Gastrocnemius medialis (tissue), 4 donors: ENCODE measurements around the gene CCDC85C. TPM values are rescaled to one million over a fixed set of nuclear protein-coding genes. Genes with fewer than 3 reads are reported as not detected.

Source experiments
- ATAC-seq, 2 donors: fragments of 150-250 bp; one replicate each; pipeline ENCODE4 v1.9.1; 2016
- DNase-seq, 2 donors: peaks; one replicate each; pipeline ENCODE4 v3.0.0-alpha.2; 2019
- H3K27ac ChIP-seq, 4 donors: fragments of 200-600 bp; sonication (generic); 1 replicate in 1 of 4; 2 replicates in 3 of 4; pipeline ENCODE4 v1.5.1; 2016 to 2018; ENCODE audit warnings: mild to moderate bottlenecking in 2 of 4, moderate library complexity in 1 of 4
- H3K27me3 ChIP-seq, 3 donors: fragments of 200-600 bp; sonication (generic) in 2 of 3; 1 replicate in 1 of 3; 2 replicates in 2 of 3; pipeline versions ENCODE4 v1.5.1 to v1.6.0; 2016 to 2019; ENCODE audit warnings: mild to moderate bottlenecking in 1 of 3, moderate library complexity in 1 of 3
- H3K36me3 ChIP-seq, 2 donors: fragments of 200-600 bp; sonication (generic) in 1 of 2; one replicate each; pipeline ENCODE4 v1.5.1; 2017 to 2018
- H3K4me1 ChIP-seq, 2 donors: fragments of 200-600 bp; sonication (generic) in 1 of 2; one replicate each; pipeline ENCODE4 v1.5.1; 2016 to 2017; ENCODE audit warnings: mild to moderate bottlenecking in 2 of 2
- H3K4me3 ChIP-seq, 4 donors: fragments of 200-600 bp; sonication (generic) in 3 of 4; 1 replicate in 1 of 4; 2 replicates in 3 of 4; pipeline ENCODE4 v1.5.1; 2016 to 2019; ENCODE audit warnings: mild to moderate bottlenecking in 2 of 4
- H3K9me3 ChIP-seq, 3 donors: fragments of 200-600 bp; sonication (generic) in 2 of 3; 1 replicate in 1 of 3; 2 replicates in 2 of 3; pipeline ENCODE4 v1.5.1; 2016 to 2019
- POLR2A ChIP-seq, 2 donors: fragments of 450-650 bp; IDR thresholded peaks; one replicate each; pipeline ENCODE4 v1.6.1; 2017; ENCODE audit warnings: antibody characterized with exemption in 2 of 2, mild to moderate bottlenecking in 2 of 2, moderate library complexity in 2 of 2
- in situ Hi-C, 4 donors: fragments of 200-750 bp; cut with MboI; loops; one replicate each; pipeline versions ENCODE4 v1.15.0 to v1.8.0; 2017; ENCODE audit warnings: low sequenced_read_pairs in 4 of 4
- intact Hi-C: fragments of 100-400 bp; cut with DNase I; formaldehyde crosslinking; loops from one replicate; pipeline ENCODE4 v1.15.1; 2023; ENCODE audit warnings: low total_unique reads
- total RNA-seq, 4 donors: library from RNA; depleted of rRNA; stranded (reverse); fragments of >200 nt; gene quantifications; one replicate each; pipeline versions ENCODE4 v1.1.0 to v1.2.3, GENCODE V29; 2016
- TF ChIP-seq, protein P1 (sequence below), 5 experiments: fragments of 450-650 bp in 3 of 5; fragments of 200-600 bp in 2 of 5; sonication (generic) in 2 of 5; IDR thresholded peaks in 4 of 5; conservative IDR thresholded peaks in 1 of 5; 1 replicate in 4 of 5; 2 replicates in 1 of 5; pipeline ENCODE4 v1.5.1; 2016 to 2019; ENCODE audit warnings: antibody characterized with exemption in 5 of 5, mild to moderate bottlenecking in 3 of 5, moderate library complexity in 3 of 5

The CCDC85C gene
- total RNA-seq, 4 donors from 2014 or later = 7.9 to 32.8 (median 15.4) TPM

DNA sequence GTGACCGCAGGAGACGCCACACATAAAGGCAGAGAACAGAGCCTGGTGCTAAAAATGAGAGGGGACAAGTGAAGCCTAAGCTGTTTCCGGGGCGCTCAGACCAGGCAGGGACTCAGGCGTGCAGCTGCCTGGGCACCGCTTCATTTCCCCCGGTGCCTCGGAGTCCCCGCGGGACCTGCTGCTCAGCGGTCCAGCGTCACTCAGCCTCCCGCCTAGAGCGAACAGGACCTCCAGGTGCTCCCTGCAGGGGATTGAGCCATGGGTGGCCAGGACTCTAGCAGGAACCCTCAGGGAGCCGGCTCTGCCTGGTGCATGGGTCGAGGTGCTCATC, 31.0 kb downstream of the CCDC85C start:
- Histone ChIP-seq H3K4me1 (peaks cover 56 to 86% of the 10 kb centered on the region in 2 donors), H3K9me3 (no peaks in the 10 kb centered on the region), H3K4me3 (no peak overlapping the region), H3K27me3 (no peaks in the 10 kb centered on the region), H3K27ac (peak overlapping the region in 3 of 4 donors; percentile 38 to 64 (median 46)), H3K36me3 (no peaks in the 10 kb centered on the region)
- ATAC-seq = no peak
- no peak for DNase-seq
- in situ Hi-C loops (no loop called here), intact Hi-C loops (no loop called here)
- no peak for TF ChIP-seq POLR2A (IDR thresholded peaks at IDR 0.05)
- TF ChIP-seq, protein P1, sequence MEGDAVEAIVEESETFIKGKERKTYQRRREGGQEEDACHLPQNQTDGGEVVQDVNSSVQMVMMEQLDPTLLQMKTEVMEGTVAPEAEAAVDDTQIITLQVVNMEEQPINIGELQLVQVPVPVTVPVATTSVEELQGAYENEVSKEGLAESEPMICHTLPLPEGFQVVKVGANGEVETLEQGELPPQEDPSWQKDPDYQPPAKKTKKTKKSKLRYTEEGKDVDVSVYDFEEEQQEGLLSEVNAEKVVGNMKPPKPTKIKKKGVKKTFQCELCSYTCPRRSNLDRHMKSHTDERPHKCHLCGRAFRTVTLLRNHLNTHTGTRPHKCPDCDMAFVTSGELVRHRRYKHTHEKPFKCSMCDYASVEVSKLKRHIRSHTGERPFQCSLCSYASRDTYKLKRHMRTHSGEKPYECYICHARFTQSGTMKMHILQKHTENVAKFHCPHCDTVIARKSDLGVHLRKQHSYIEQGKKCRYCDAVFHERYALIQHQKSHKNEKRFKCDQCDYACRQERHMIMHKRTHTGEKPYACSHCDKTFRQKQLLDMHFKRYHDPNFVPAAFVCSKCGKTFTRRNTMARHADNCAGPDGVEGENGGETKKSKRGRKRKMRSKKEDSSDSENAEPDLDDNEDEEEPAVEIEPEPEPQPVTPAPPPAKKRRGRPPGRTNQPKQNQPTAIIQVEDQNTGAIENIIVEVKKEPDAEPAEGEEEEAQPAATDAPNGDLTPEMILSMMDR (IDR thresholded peaks at IDR 0.05 in 4 of 5, conservative IDR thresholded peaks at IDR 0.05 in 1 of 5) = no peak

DNA sequence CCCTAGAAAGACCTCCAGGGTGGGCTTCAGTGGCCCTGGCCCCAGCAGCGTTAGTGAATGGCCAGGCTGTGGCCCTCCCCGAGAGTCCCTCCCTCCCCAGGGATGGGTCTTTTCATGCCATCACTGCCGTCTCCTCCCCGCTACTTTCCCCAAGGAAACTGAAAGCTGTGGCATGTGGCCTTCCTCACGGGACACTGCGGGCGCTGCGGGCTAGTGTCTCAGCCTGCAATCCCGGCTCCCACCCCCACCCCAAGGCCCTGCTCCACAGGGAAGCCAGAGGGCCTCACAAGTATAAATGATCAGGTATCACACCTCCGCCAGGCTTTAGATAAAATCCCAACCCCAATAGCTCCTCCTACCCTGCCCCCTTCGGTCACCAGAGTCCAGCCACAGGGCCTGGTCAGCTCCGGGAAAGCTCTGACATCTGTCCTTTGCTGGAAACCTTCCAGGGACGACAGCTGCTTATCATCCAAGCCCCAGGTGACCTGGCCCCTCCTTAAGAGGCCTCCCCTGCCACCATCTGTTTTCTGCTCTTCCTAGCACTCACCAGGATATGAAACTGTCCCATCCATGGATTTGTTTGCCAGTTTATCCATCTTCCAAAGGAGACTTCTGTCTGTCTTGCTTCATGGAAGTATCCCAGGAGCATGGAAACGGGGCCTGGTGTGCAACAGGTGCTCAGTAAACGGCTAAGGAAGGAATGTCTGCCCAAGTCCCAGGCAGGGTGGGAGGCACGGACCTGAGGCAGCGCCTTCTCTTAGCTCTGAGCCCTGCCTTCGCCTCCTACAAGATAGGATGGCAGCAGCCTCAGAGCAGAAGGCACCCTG, 31.6 kb downstream of the CCDC85C start:
- H3K4me1 ChIP-seq = peaks cover 52 to 80% of the 10 kb centered on the region in 2 donors
- no peak overlapping the region for H3K4me3 ChIP-seq
- TF ChIP-seq, protein P1 (IDR thresholded peaks at IDR 0.05 in 4 of 5, conservative IDR thresholded peaks at IDR 0.05 in 1 of 5) = no peak
- TF ChIP-seq POLR2A (IDR thresholded peaks at IDR 0.05) = no peak
- ATAC-seq = peak; percentile 81 to 82
- in situ Hi-C loops = no loop called here
- no peaks in the 10 kb centered on the region for H3K9me3 ChIP-seq
- DNase-seq = peak; percentile 55 to 69
- H3K27me3 ChIP-seq = no peaks in the 10 kb centered on the region
- no peaks in the 10 kb centered on the region for H3K36me3 ChIP-seq
- peak overlapping the region; percentile 31 to 64 (median 42) for H3K27ac ChIP-seq
- intact Hi-C loops = no loop called here

DNA sequence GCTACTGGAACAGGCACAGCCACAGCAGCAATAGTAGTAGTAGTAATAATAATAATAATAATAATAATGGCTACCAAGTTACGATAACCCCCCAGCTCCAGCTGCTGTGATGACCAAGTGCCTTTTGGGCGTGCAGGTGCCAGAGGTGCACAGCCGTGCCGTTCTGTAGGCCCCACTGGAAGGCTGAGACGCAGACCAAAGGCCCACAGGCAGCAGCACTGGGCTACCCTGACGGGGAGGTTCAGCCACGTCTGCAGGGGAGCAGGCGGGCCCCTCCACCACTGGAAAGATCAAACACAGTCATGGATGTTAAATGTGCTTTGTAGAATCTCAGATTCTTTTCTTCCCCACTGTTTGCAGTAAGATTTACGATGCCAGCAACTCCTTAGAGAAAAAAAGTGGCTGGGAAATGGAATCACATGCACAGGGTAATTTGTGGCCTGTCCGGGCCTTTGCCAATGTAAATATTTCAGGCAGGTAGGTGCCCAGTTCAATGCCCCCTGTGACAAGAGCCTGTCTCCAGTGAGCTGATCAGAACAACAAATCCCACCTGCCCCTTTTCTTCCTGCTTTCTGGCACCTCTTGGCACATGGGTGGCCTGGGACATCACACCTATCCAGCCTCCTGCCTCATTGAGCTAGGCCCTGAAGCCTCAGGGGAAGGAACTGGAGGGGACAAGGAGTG, 32.6 kb downstream of the CCDC85C start:
- H3K27ac ChIP-seq = peak overlapping the region in 1 of 4 donors; percentile 64
- in situ Hi-C loops = no loop called here
- intact Hi-C loops = no loop called here
- H3K27me3 ChIP-seq = no peaks in the 10 kb centered on the region
- no peak for TF ChIP-seq POLR2A (IDR thresholded peaks at IDR 0.05)
- TF ChIP-seq, protein P1 (IDR thresholded peaks at IDR 0.05 in 4 of 5, conservative IDR thresholded peaks at IDR 0.05 in 1 of 5) = no peak
- H3K9me3 ChIP-seq = no peaks in the 10 kb centered on the region
- H3K4me3 ChIP-seq = no peak overlapping the region
- peaks cover 46 to 71% of the 10 kb centered on the region in 2 donors for H3K4me1 ChIP-seq
- no peak for DNase-seq
- no peaks in the 10 kb centered on the region for H3K36me3 ChIP-seq
- ATAC-seq = no peak

DNA sequence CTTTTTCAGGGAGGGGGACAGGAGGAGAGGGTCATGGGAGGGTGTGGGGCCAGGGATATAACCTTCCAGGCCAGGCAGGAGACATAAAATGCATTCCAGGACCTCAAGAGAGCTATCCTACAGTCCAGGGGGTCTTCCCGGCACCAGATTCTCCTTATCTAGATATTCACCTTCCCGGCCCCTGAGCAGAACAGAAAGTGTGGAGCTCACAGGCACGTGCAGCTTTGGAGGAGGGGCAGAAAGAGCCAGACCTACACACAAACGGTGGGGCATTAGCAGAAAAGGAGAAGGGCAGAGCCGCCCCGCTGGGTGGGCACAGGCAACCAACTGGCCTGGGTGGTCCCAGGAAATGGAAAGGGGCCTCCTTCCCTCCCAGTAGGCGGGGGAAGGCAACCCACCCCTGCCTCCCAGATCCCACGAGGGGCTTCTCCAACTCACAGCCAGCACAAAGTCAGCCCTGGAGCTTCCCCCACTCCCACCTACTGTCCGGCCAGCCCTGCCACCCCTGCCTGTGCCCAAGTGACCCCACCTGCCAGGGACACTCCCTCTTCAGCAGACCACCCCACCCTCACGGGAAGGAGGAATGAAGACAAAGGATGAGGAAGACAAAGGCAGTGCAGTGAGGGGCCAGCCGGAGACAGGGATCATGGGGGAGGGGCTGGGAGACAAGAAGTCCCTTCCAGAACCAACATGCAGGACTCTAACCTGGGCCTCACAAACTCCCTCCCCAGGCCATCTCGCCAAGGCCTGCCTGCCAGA, 33.3 kb downstream of the CCDC85C start:
- H3K36me3 ChIP-seq = no peaks in the 10 kb centered on the region
- H3K4me1 ChIP-seq = peaks cover 39 to 64% of the 10 kb centered on the region in 2 donors
- H3K4me3 ChIP-seq = no peak overlapping the region
- in situ Hi-C loops (no loop called here), intact Hi-C loops (no loop called here)
- H3K27ac ChIP-seq = no peak overlapping the region
- TF ChIP-seq, protein P1 (IDR thresholded peaks at IDR 0.05 in 4 of 5, conservative IDR thresholded peaks at IDR 0.05 in 1 of 5) = no peak
- TF ChIP-seq POLR2A (IDR thresholded peaks at IDR 0.05) = no peak
- H3K9me3 ChIP-seq = no peaks in the 10 kb centered on the region
- no peaks in the 10 kb centered on the region for H3K27me3 ChIP-seq
- no peak for DNase-seq
- no peak for ATAC-seq
